ENCODE results near the gene LY6G6F.

DNA sequence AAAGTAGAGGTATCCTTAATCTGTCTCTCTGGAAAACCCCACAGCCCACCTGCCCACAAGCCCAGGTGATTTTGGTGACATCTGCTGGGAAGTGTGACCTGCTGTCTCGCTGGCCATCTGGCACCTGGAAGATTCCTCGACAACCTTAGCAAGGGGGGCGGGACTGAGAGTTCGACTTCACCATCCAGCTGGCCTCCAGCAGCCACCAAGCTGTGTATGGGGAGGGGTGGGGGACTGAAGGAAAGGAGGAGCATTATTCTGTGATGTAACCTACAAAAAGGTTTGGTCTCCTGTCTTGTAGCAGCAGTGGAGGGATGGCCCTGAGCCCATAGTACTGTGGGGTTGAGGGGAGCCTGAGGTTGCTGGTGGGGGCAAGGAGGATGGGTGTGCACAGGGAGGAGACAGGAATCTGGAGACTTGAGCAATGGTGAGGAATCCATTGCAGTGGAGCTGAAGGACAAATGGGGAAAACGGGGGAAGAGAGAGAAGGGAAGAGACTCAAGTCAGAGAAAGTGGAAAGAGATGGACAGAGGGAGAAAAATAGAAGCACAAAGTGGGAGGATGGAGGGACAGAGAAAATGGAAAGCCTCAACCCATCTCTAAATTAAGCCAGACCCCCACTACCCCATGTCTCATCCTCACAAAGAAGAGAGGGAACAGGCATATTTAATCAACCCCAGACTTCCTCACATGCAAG lies 4.0 kb downstream of the LY6G6F start:
- no peak for TF ChIP-seq CTCF (IDR thresholded peaks at IDR 0.05)
- TF ChIP-seq POLR2A (IDR thresholded peaks at IDR 0.05): no peak
